Hematopoietic multipotent progenitor cell (in vitro differentiated cells): Measurements from ENCODE around the gene SAPCD1. TPM values are rescaled to one million over a fixed set of nuclear protein-coding genes. Genes with fewer than 3 reads are reported as not detected.
A peak's percentile ranks its signal among the peaks of the same experiment; 100 is the strongest.
"Not testable (repeated sequence)": the region's sequence is repeated elsewhere in the genome, so short reads cannot be mapped to it uniquely, and the experiment has no call there.

Experiments used
- DNase-seq, 3 donors: peaks; one replicate each; pipeline ENCODE4 v3.0.0-alpha.2; 2011 to 2015; ENCODE audit warnings: low read depth in 2 of 3, low spot score in 2 of 3
- small RNA-seq: library from RNA; depleted of rRNA; stranded (forward); fragments of <200 nt; gene quantifications from one replicate; pipeline ENCODE3, GENCODE V24; 2012
- total RNA-seq: library from RNA; depleted of rRNA; stranded (reverse); fragments of >200 nt; gene quantifications from one replicate; pipeline ENCODE4 v1.2.3, GENCODE V29; 2012

The SAPCD1 gene
- total RNA-seq, 1 donor: 0.27 TPM

- DNase-seq: no peak
Measured at GRCh38 chr6:31794866-31795615, 32.6 kb downstream of the SAPCD1 start.

DNA sequence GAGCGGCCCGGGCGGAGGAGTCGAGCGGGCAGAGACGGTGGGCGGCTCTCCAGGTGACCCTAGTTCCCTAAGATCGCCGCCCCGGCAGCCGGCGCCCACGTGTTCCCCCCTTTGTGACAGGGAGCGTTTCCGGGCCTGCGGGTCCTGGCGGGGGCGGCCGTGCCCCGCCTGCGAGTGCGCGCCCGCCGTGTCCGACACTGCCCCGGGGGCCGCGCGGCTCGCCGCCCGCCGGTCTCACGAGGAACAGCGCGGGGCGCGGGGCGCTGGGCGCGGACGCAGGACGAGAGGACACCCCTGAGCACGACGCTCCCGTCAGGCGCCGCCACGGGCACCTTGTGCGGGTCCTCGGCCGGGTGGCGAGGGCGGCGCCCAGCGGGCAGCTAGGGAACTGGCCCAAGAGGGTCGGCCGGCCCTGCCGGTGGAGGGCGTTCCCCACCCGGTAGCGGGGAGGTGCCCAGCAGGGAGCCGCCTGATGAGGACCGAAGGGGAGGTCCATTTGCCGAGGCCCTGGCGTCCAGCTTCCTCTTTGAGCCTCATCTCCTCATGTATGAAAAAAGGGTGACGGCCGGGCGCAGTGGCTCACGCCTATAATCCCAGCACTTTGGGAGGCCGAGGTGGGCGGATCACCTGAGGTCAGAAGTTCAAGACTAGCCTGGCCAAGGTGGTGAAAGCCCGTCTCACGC, 33.3 kb downstream of the SAPCD1 start, which contains the start of gene VARS1:
Gene VARS1, minus strand, starts transcription at position 137 of the 683 bp plus-strand sequence. CDS start 535 bp downstream, outside the sequence.
- DNase-seq: peak; percentile 90 to 93 (median 92)

GRCh38 chr6:31796993-31797385, 34.5 kb downstream of the SAPCD1 start:
- DNase-seq: no peak

DNA sequence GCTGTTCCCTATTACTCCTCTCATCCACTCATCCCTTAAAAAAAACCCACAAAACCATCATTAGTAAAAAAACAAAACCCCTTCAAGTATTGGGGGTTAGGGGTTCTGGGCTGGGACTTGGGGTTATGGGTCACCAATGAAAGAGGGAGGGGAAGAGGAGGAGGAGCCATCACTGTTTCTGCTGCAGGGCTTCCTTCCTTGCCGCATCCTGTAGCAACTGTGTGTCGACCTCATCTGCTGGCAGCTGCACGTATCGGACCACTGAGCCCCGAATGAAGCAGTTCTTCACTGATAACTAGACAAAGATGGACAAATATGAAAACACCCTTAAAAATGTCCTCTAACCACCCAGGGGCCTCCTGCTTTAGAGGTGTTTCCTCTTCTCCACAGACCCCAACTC, 35.1 kb downstream of the SAPCD1 start:
- DNase-seq: peak in 1 of 3 donors; percentile 48

- DNase-seq: no peak
Measured at GRCh38 chr6:31799781-31800180, 37.3 kb downstream of the SAPCD1 start.

- DNase-seq: not testable (repeated sequence)
Measured at GRCh38 chr6:31801031-31801927, 38.8 kb downstream of the SAPCD1 start.

GRCh38 chr6:31805939-31806469, 43.5 kb downstream of the SAPCD1 start:
- no peak for DNase-seq

- DNase-seq: peak; percentile 91 to 98 (median 96)
Measured at GRCh38 chr6:31806470-31807272, 44.2 kb downstream of the SAPCD1 start, which contains the start of gene LSM2. TSS of gene LSM2 (minus strand) at chr6:31806966. CDS start at chr6:31806757, 209 bp downstream.

- DNase-seq: not testable (repeated sequence)
Measured at GRCh38 chr6:31808599-31808998, 46.1 kb downstream of the SAPCD1 start.

DNA sequence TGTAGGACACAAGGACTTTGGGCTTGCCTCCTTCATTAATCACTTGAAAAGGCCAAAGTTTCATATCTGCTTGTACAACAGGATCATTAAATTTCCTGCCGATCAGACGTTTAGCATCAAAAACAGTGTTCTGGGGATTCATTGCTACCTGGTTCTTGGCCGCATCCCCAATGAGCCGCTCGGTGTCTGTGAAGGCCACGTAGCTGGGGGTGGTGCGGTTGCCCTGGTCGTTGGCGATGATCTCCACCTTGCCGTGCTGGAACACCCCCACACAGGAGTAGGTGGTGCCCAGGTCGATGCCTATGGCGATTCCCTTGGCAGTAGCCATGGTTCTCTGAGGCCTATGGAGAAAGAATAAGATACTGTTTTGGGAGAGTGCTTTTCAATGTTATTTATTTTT, 49.2 kb downstream of the SAPCD1 start:
- no peak for DNase-seq

DNA sequence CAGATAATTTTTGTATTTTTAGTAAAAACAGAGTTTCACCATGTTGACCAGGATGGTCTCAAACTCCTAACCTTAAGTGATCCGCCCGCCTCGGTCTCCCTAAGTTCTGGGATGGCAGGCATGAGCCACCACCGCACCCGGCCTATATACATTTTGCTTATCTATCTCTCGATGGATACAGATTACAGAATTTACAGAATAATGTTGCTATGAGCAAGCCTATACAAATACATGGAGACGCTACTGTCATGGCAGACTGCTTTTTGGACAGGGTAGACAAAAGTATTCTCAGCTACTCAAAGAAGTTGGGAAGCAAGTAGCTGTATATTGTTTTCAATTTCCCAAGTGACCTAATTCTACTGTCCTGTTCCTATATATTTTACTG, 51.0 kb downstream of the SAPCD1 start:
- no peak for DNase-seq

Small RNAs within 50 kb of the gene (small RNA-seq; reads per million reads assigned to genes)
- gene LY6G6D: not detected
- not detected for gene MSH5-SAPCD1
- gene RF00019: not detected
- gene RNU6-850P: not detected
- not detected for gene SAPCD1

Other genes starting within 250 kb of the SAPCD1 start
- gene MCCD1, start 233.7 kb upstream of the SAPCD1 start, total RNA-seq: not detected
- gene DDX39B, start 220.7 kb upstream of the SAPCD1 start, total RNA-seq: 571 TPM
- 1.1 TPM for gene ATP6V1G2, start 216.0 kb upstream of the SAPCD1 start, total RNA-seq
- 33.7 TPM for gene NFKBIL1, start 215.0 kb upstream of the SAPCD1 start, total RNA-seq
- under 0.01 TPM for gene LTA, start 190.4 kb upstream of the SAPCD1 start, total RNA-seq
- 0.27 TPM for gene TNF, start 187.1 kb upstream of the SAPCD1 start, total RNA-seq
- gene LTB, start 180.2 kb upstream of the SAPCD1 start, total RNA-seq: 31.0 TPM
- gene LST1, start 176.4 kb upstream of the SAPCD1 start, total RNA-seq: 74.9 TPM
- gene NCR3, start 169.7 kb upstream of the SAPCD1 start, total RNA-seq: 0.27 TPM
- gene AIF1, start 147.4 kb upstream of the SAPCD1 start, total RNA-seq: 66.8 TPM
- gene PRRC2A, start 141.9 kb upstream of the SAPCD1 start, total RNA-seq: 117 TPM
- gene BAG6, start 110.0 kb upstream of the SAPCD1 start, total RNA-seq: 172 TPM
- 3.8 TPM for gene APOM, start 106.8 kb upstream of the SAPCD1 start, total RNA-seq
- 19.1 TPM for gene C6orf47, start 101.9 kb upstream of the SAPCD1 start, total RNA-seq
- 16.2 TPM for gene GPANK1, start 97.7 kb upstream of the SAPCD1 start, total RNA-seq
- gene CSNK2B, start 96.6 kb upstream of the SAPCD1 start, total RNA-seq: 232 TPM
- 7.8 TPM for gene LY6G5B, start 92.7 kb upstream of the SAPCD1 start, total RNA-seq
- gene LY6G5C, start 81.6 kb upstream of the SAPCD1 start, total RNA-seq: 3.5 TPM
- gene ABHD16A, start 59.3 kb upstream of the SAPCD1 start, total RNA-seq: 75.4 TPM
- gene LY6G6F, start 55.8 kb upstream of the SAPCD1 start, total RNA-seq: 0.54 TPM
- 1.6 TPM for gene LY6G6D, start 47.3 kb upstream of the SAPCD1 start, total RNA-seq
- gene LY6G6C, start 40.9 kb upstream of the SAPCD1 start, total RNA-seq: 0.54 TPM
- 7.8 TPM for gene MPIG6B, start 39.3 kb upstream of the SAPCD1 start, total RNA-seq
- gene DDAH2, start 33.4 kb upstream of the SAPCD1 start, total RNA-seq: 223 TPM
- gene CLIC1, start 26.1 kb upstream of the SAPCD1 start, total RNA-seq: 794 TPM
- gene MSH5, start 22.7 kb upstream of the SAPCD1 start, total RNA-seq: 32.3 TPM
- gene VWA7, start 14.7 kb downstream of the SAPCD1 start, total RNA-seq: 2.4 TPM
- 52.0 TPM for gene VARS1, start 33.1 kb downstream of the SAPCD1 start, total RNA-seq
- gene LSM2, start 44.3 kb downstream of the SAPCD1 start, total RNA-seq: 70.6 TPM
- gene HSPA1L, start 52.6 kb downstream of the SAPCD1 start, total RNA-seq: 1.9 TPM
- 358 TPM for gene HSPA1A, start 52.9 kb downstream of the SAPCD1 start, total RNA-seq
- gene HSPA1B, start 65.1 kb downstream of the SAPCD1 start, total RNA-seq: 303 TPM
- 51.7 TPM for gene NEU1, start 100.2 kb downstream of the SAPCD1 start, total RNA-seq
- gene SLC44A4, start 116.3 kb downstream of the SAPCD1 start, total RNA-seq: 0.81 TPM
- 128 TPM for gene EHMT2, start 135.0 kb downstream of the SAPCD1 start, total RNA-seq
- gene ZBTB12, start 139.4 kb downstream of the SAPCD1 start, total RNA-seq: 8.9 TPM
- 0.54 TPM for gene C2, start 165.1 kb downstream of the SAPCD1 start, total RNA-seq
- gene CFB, start 183.4 kb downstream of the SAPCD1 start, total RNA-seq: 0.54 TPM
- gene NELFE, start 196.3 kb downstream of the SAPCD1 start, total RNA-seq: 44.7 TPM
- gene SKIC2, start 196.5 kb downstream of the SAPCD1 start, total RNA-seq: 62.7 TPM
- 36.4 TPM for gene DXO, start 209.5 kb downstream of the SAPCD1 start, total RNA-seq
- 5.9 TPM for gene C4A, start 219.4 kb downstream of the SAPCD1 start, total RNA-seq